ENCODE data around the gene FAM171A2.

FAM171A2 gene

DNA sequence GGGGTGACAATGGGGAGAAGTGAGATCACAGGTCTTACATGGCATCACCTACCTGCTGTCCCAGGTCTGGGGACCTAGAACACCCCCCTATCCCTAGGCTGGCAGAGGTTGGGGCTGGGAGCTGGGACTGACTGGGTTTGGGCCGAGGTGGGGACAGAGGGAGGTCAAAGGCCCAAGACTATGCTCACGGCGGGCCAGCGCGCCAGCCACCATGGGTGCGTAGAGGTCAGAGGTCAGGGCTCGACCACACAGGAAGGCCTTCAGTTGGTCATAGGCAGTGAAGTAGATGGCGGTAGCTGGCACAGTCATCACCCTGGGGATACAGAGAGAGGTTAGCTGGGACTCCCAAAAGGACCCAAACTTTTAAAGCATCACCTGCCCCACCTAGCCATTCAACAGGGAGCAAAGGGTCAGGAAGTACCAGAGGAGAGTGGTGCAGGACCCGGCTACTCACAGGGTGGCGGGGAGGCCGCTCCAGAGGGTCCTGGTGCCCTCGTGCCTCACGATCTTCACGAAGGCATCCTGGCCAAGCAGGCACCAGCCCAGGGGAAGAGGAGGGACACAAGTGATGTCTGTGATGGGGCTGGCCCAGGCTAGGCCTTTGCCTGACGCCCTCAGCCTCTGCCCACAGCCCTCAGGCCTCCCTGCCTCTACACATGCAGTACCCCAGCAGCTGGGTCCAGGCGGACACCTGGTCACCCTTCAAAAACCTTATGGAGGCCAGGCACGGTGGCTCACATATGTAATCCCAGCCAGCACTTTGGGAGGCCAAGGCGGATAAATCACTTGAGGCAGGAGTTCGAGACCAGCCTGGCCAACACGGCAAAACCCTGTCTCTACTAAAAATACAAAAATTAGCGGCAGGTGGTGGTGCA, 42.2 kb downstream of the FAM171A2 start:
- TF ChIP-seq CTCF (IDR thresholded peaks at IDR 0.05) = no peak

DNA sequence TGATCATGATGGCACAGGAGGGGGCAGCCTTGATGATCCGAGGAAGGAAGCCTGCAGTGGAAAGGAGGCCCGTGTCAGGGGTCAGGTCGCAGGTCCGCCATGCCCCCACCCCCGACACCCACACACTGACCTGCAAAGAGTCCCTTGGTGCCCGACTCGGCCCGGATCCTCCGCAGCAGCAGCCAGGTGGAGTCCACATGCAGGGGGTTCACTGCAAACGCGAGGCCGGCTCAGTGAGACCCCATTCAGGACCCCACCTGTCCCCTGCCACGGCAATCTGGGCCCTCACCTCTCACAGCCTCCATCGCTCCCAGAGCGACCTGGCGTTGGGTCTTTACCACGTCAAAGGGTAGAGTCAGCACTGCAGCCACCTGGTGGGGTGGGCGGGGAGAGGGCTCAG, 43.6 kb downstream of the FAM171A2 start:
- TF ChIP-seq CTCF (IDR thresholded peaks at IDR 0.05) = no peak

GRCh38 chr17:44318077-44318892, 45.4 kb downstream of the FAM171A2 start:
- no peak for TF ChIP-seq CTCF (IDR thresholded peaks at IDR 0.05)

- no peak for TF ChIP-seq CTCF (IDR thresholded peaks at IDR 0.05)
These were observed 46.1 kb downstream of the FAM171A2 start for GRCh38 chr17:44317545-44317944.

DNA sequence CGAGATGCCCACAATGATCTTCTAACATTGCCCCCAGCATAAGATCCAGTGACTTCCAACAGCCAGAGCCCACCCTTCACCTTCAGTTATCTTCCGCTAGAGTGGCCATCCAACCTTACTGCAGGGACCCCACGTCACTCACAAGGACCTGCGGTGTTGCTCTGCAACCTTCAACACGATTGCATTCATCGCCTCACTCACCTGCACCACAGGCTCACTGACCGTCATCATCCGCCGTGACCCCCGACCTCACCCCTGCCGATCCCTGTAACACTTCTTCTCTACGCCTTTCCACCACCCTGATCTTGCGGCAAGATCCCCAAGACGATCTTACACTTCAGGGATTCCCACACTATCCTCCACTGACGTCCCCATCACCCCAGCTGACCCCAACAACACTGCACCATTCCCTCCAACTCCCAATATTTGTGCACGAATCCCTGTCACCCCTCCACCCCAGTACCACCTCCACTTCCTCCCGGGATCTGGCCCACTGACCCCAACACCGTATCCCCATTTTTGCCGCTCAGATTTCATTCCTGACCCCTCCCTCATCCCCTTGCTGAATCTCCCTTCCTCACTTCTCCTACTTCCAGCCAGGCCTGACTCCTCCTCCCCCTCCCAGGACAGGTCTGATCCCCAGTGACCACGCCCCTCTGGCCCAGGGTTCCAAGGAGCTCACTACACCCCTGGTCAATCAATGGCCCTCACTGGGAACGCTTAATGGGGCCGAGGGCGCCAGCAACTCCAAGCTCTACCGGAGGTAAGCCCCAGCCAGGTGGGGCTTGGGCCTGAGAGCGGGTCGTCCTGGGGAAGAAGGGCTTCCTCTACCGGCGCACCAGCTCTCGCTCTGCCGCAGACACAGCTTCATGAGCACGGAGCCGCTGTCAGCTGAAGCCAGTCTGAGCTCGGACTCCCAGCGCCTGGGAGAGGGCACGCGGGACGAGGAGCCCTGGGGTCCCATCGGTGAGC, 47.6 kb downstream of the FAM171A2 start:
- TF ChIP-seq CTCF (IDR thresholded peaks at IDR 0.05) = no peak

DNA sequence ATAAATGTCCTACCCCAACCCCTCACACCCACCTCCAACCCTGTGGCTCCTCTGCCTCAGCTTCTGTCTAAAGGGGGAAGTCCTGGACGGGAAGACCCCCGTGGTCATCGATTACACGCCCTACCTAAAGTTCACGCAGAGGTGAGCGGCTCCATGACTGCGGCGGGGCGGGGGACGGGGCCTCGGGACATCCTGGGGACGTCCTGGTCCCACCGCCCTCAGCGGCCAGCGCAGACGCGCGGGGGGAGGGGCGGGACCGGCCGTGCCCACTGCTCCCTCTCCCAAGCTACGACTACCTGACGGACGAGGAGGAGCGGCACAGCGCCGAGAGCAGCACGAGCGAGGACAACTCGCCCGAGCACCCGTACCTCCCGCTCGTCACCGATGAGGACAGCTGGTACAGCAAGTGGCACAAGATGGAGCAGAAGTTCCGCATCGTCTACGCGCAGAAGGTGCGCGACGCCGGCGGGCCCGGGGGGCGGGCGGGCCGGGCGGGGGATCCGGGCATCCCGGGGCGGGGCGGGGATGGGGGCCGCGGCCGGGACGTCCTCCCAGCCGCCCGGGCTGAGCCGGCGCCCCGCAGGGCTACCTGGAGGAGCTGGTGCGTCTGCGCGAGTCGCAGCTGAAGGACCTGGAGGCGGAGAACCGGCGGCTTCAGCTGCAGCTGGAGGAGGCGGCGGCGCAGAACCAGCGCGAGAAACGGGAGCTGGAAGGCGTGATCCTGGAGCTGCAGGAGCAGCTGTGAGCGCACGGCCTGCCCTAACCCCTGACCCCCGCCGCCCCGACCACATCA, 48.6 kb downstream of the FAM171A2 start:
- TF ChIP-seq CTCF (IDR thresholded peaks at IDR 0.05) = no peak
